ENCODE measurements around the gene TMEM132D. TPM values are rescaled to one million over a fixed set of nuclear protein-coding genes. Genes with fewer than 3 reads are reported as not detected.

The TMEM132D gene
- total RNA-seq, 1 experiment from 2014 or later: not detected

DNA sequence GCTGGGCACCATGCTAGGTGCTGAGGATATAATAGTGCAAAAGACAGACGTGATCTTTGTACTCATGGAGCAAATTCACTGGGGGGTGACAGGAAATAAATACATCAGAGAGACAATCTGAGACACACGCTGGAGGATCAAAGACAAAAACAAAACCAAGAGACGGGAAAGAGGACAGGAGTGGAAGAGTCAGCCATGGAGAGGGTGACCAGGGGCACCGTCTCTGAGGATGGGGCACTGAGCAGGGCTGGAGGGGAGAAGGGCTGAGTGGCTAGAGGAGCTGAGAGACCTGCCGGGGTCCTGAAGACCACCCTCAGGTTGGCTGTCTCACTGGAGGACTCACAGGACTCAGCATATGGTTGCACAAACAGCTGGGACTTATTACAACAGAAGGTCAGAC is 81.9 kb downstream of the TMEM132D start:
- H3K4me1 ChIP-seq (ENCODE audit: insufficient read depth, low read length, poor library complexity, severe bottlenecking): no peaks in the 10 kb centered on the region
- ChIA-PET POLR2A (ENCODE audit: low non-redundant PET) (no interaction called here), CTCF (no interaction called here)
- intact Hi-C loops (cut with micrococcal nuclease; ENCODE audit: unreplicated experiment): no loop called here
- H3K4me3 ChIP-seq (ENCODE audit: low read depth, low read length, poor library complexity, severe bottlenecking): no peak overlapping the region
- DNase-seq (ENCODE audit: low spot score): no peak
- peaks cover 19% of the 10 kb centered on the region for H3K9me3 ChIP-seq (ENCODE audit: low read depth, low read length, poor library complexity, severe bottlenecking)
- H3K36me3 ChIP-seq (ENCODE audit: insufficient read depth, low read length, poor library complexity, severe bottlenecking): no peaks in the 10 kb centered on the region
- no peak overlapping the region for H3K27ac ChIP-seq (ENCODE audit: low read depth, low read length, poor library complexity, severe bottlenecking)
- TF ChIP-seq EZH2 (IDR thresholded peaks at IDR 0.05; ENCODE audit: borderline replicate concordance, low read depth, low read length, poor library complexity, severe bottlenecking): no peak
- TF ChIP-seq, protein P1, sequence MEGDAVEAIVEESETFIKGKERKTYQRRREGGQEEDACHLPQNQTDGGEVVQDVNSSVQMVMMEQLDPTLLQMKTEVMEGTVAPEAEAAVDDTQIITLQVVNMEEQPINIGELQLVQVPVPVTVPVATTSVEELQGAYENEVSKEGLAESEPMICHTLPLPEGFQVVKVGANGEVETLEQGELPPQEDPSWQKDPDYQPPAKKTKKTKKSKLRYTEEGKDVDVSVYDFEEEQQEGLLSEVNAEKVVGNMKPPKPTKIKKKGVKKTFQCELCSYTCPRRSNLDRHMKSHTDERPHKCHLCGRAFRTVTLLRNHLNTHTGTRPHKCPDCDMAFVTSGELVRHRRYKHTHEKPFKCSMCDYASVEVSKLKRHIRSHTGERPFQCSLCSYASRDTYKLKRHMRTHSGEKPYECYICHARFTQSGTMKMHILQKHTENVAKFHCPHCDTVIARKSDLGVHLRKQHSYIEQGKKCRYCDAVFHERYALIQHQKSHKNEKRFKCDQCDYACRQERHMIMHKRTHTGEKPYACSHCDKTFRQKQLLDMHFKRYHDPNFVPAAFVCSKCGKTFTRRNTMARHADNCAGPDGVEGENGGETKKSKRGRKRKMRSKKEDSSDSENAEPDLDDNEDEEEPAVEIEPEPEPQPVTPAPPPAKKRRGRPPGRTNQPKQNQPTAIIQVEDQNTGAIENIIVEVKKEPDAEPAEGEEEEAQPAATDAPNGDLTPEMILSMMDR (conservative IDR thresholded peaks at IDR 0.05; ENCODE audit: low read depth, low read length): no peak
- BruUV-seq (replicated peaks): no TSS peak
- H3K27me3 ChIP-seq (replicated peaks; ENCODE audit: insufficient read depth, low read depth, low read length, poor library complexity): no peaks in the 10 kb centered on the region

DNA sequence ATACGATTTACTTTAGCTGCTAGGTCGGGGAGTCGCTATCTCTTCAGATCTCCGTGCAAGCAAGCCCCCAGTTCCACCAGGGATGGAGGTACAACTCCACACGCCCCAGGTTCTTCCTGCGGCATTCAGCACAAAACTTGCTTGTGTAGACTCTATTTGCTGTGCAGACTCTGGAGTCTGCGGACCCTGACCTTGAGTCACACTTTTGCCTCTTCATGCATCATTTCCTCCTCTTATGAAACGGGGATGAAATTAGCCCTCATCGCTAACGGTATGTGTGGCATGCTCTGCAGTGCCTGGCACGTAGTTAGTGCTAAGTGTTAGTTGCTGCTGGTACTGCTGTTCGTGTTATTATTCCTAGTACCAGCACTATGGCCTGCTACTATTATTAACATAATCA is 84.4 kb downstream of the TMEM132D start:
- ChIA-PET CTCF (no interaction called here), POLR2A (ENCODE audit: low non-redundant PET) (no interaction called here)
- no peak for TF ChIP-seq EZH2 (IDR thresholded peaks at IDR 0.05; ENCODE audit: borderline replicate concordance, low read depth, low read length, poor library complexity, severe bottlenecking)
- TF ChIP-seq, protein P1 (conservative IDR thresholded peaks at IDR 0.05; ENCODE audit: low read depth, low read length): no peak
- intact Hi-C loops (cut with micrococcal nuclease; ENCODE audit: unreplicated experiment): no loop called here
- no peaks in the 10 kb centered on the region for H3K27me3 ChIP-seq (replicated peaks; ENCODE audit: insufficient read depth, low read depth, low read length, poor library complexity)
- BruUV-seq (replicated peaks): no TSS peak
- H3K4me3 ChIP-seq (ENCODE audit: low read depth, low read length, poor library complexity, severe bottlenecking): no peak overlapping the region
- no peak overlapping the region for H3K27ac ChIP-seq (ENCODE audit: low read depth, low read length, poor library complexity, severe bottlenecking)
- H3K9me3 ChIP-seq (ENCODE audit: low read depth, low read length, poor library complexity, severe bottlenecking): peaks cover 16% of the 10 kb centered on the region
- DNase-seq (ENCODE audit: low spot score): no peak
- H3K36me3 ChIP-seq (ENCODE audit: insufficient read depth, low read length, poor library complexity, severe bottlenecking): no peaks in the 10 kb centered on the region
- H3K4me1 ChIP-seq (ENCODE audit: insufficient read depth, low read length, poor library complexity, severe bottlenecking): no peaks in the 10 kb centered on the region

DNA sequence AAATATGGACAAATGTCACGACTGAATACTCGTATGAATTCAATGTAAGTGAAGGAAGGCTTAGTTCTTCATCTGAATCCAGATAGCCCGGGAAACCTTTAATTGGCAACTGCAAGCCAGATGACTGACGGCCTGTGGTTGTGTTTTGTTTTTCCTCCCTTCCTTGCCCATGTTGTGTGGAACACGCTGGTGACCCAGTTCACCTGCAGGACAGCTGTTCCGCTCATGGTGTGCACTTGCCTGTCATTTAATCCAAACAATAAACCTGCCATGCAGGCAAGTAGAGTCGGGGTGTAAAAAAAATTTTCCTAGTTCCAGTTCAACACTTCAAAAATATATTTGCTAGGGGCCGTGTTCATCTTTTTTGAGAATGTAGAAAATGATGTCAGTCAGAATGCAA is 88.0 kb downstream of the TMEM132D start:
- Histone ChIP-seq H3K4me1 (ENCODE audit: insufficient read depth, low read length, poor library complexity, severe bottlenecking) (no peaks in the 10 kb centered on the region), H3K27me3 (replicated peaks; ENCODE audit: insufficient read depth, low read depth, low read length, poor library complexity) (no peaks in the 10 kb centered on the region), H3K36me3 (ENCODE audit: insufficient read depth, low read length, poor library complexity, severe bottlenecking) (no peaks in the 10 kb centered on the region), H3K9me3 (ENCODE audit: low read depth, low read length, poor library complexity, severe bottlenecking) (peaks cover 12% of the 10 kb centered on the region), H3K4me3 (ENCODE audit: low read depth, low read length, poor library complexity, severe bottlenecking) (no peak overlapping the region), H3K27ac (ENCODE audit: low read depth, low read length, poor library complexity, severe bottlenecking) (no peak overlapping the region)
- no TSS peak for BruUV-seq (replicated peaks)
- intact Hi-C loops (cut with micrococcal nuclease; ENCODE audit: unreplicated experiment): no loop called here
- POLR2A ChIA-PET (ENCODE audit: low non-redundant PET): no interaction called here
- TF ChIP-seq EZH2 (IDR thresholded peaks at IDR 0.05; ENCODE audit: borderline replicate concordance, low read depth, low read length, poor library complexity, severe bottlenecking): no peak
- TF ChIP-seq, protein P1 (conservative IDR thresholded peaks at IDR 0.05; ENCODE audit: low read depth, low read length): no peak
- DNase-seq (ENCODE audit: low spot score): no peak
- CTCF ChIA-PET: no interaction called here
